CD14-positive monocyte (primary cell): ENCODE measurements around the gene PLS1. TPM values are rescaled to one million over a fixed set of nuclear protein-coding genes. Genes with fewer than 3 reads are reported as not detected.
A peak's percentile ranks its signal among the peaks of the same experiment; 100 is the strongest.

Source experiments
- DNase-seq, 3 donors: peaks; one replicate each; pipeline ENCODE4 v3.0.0-alpha.2; 2011 to 2022
- H2AFZ ChIP-seq: 2 replicates; pipeline ENCODE4 v1.6.0; 2012; ENCODE audit warnings: mild to moderate bottlenecking, low read depth, low read length, inconsistent platforms; ENCODE audit not compliant: insufficient read depth, poor library complexity, severe bottlenecking
- H3K27ac ChIP-seq, 2 donors: 1 replicate in 1 of 2; 2 replicates in 1 of 2; pipeline ENCODE4 v1.5.1; 2012 to 2013; ENCODE audit warnings: low read length in 2 of 2, control low read depth in 1 of 2, inconsistent platforms in 1 of 2, low read depth in 1 of 2, mild to moderate bottlenecking in 1 of 2
- H3K27me3 ChIP-seq, 2 donors: one replicate each; pipeline versions ENCODE4 v1.6.0 to v1.6.1; 2011 to 2013; ENCODE audit warnings: low read length in 2 of 2; ENCODE audit not compliant: control insufficient read depth in 2 of 2, insufficient read depth in 2 of 2
- H3K36me3 ChIP-seq, 2 donors: replicated peaks in 1 of 2; 1 replicate in 1 of 2; 2 replicates in 1 of 2; pipeline versions ENCODE4 v1.5.1 to v1.6.1; 2012 to 2013; ENCODE audit warnings: low read length in 2 of 2, control low read depth in 1 of 2, inconsistent platforms in 1 of 2, mild to moderate bottlenecking in 1 of 2; ENCODE audit not compliant: insufficient read depth in 2 of 2, control insufficient read depth in 1 of 2
- H3K4me1 ChIP-seq, 2 donors: 1 replicate in 1 of 2; 2 replicates in 1 of 2; pipeline versions ENCODE4 v1.5.1 to v1.6.1; 2012 to 2013; ENCODE audit warnings: low read length in 2 of 2, control low read depth in 1 of 2, inconsistent platforms in 1 of 2, mild to moderate bottlenecking in 1 of 2, moderate library complexity in 1 of 2; ENCODE audit not compliant: insufficient read depth in 2 of 2, control insufficient read depth in 1 of 2
- H3K4me2 ChIP-seq: replicated peaks from 2 replicates; pipeline ENCODE3; 2012; ENCODE audit warnings: low read length, moderate library complexity, mild to moderate bottlenecking; ENCODE audit not compliant: poor library complexity, severe bottlenecking; ENCODE audit errors: extremely low read depth
- H3K4me3 ChIP-seq, 3 experiments: fragments of 200-600 bp in 1 of 3; sonication (generic) in 1 of 3; replicated peaks in 1 of 3; 1 replicate in 2 of 3; 2 replicates in 1 of 3; pipeline ENCODE4 v1.5.1; 2011 to 2013; ENCODE audit warnings: low read length in 3 of 3, mild to moderate bottlenecking in 3 of 3, control low read depth in 2 of 3, low read depth in 2 of 3, inconsistent platforms in 1 of 3, moderate library complexity in 1 of 3
- H3K79me2 ChIP-seq: 2 replicates; pipeline ENCODE4 v1.6.0; 2012; ENCODE audit warnings: mild to moderate bottlenecking, control low read depth, inconsistent platforms, low read length, moderate library complexity; ENCODE audit not compliant: insufficient read depth
- H3K9ac ChIP-seq: 2 replicates; pipeline ENCODE4 v1.6.0; 2017; ENCODE audit warnings: low read length, mild to moderate bottlenecking; ENCODE audit not compliant: insufficient read depth, poor library complexity, severe bottlenecking
- H3K9me3 ChIP-seq, 2 donors: replicated peaks in 1 of 2; 1 replicate in 1 of 2; 2 replicates in 1 of 2; pipeline versions ENCODE4 v1.5.1 to v1.6.1; 2012 to 2013; ENCODE audit warnings: low read length in 2 of 2, control low read depth in 1 of 2; ENCODE audit not compliant: control insufficient read depth in 1 of 2, insufficient read depth in 1 of 2
- H4K20me1 ChIP-seq: 2 replicates; pipeline ENCODE4 v1.6.0; 2012; ENCODE audit warnings: mild to moderate bottlenecking, low read length, control low read depth, moderate library complexity; ENCODE audit not compliant: insufficient read depth
- H3K27ac Mint-ChIP-seq, 7 donors: one replicate each; pipeline ENCODE4 v1.8.0; 2020; ENCODE audit warnings: mild to moderate bottlenecking in 7 of 7, mixed read lengths in 7 of 7, moderate library complexity in 6 of 7, inconsistent platforms in 2 of 7
- H3K27me3 Mint-ChIP-seq, 3 donors: one replicate each; pipeline ENCODE4 v1.8.0; 2021 to 2022; ENCODE audit warnings: low read depth in 3 of 3, mild to moderate bottlenecking in 3 of 3, mixed read lengths in 3 of 3, moderate library complexity in 3 of 3, inconsistent platforms in 1 of 3
- H3K36me3 Mint-ChIP-seq, 2 donors: one replicate each; pipeline ENCODE4 v1.8.0; 2020; ENCODE audit warnings: mixed read lengths in 2 of 2, inconsistent platforms in 1 of 2, mild to moderate bottlenecking in 1 of 2
- H3K4me1 Mint-ChIP-seq: one replicate; pipeline ENCODE4 v1.8.0; 2020; ENCODE audit warnings: mild to moderate bottlenecking, mixed read lengths
- H3K4me3 Mint-ChIP-seq, 2 donors: one replicate each; pipeline ENCODE4 v1.8.0; 2020; ENCODE audit warnings: mild to moderate bottlenecking in 2 of 2, mixed read lengths in 2 of 2, moderate library complexity in 1 of 2
- H3K9me3 Mint-ChIP-seq, 7 donors: one replicate each; pipeline ENCODE4 v1.8.0; 2020 to 2022; ENCODE audit warnings: mixed read lengths in 7 of 7, mild to moderate bottlenecking in 6 of 7, moderate library complexity in 6 of 7, inconsistent platforms in 2 of 7
- WGBS: methylation state at CpG from one replicate; pipeline ENCODE4 v1.1.5; 2013; ENCODE audit warnings: missing lambda C conversion rate; ENCODE audit not compliant: insufficient coverage; 5-methylcytosine and 5-hydroxymethylcytosine counted together
- intact Hi-C, 2 donors: fragments of 100-400 bp; cut with micrococcal nuclease; formaldehyde crosslinking; loops; one replicate each; pipeline versions ENCODE4 v1.15.0 to v1.15.1; 2023
- polyA plus RNA-seq, 3 donors: library from polyadenylated mRNA; depleted of rRNA in 1 of 3; unstranded in 2 of 3; stranded (reverse) in 1 of 3; fragments of 300-500 nt in 2 of 3; fragments of >200 nt in 1 of 3; fragmentation: Illumina TruSeq in 2 of 3; gene quantifications; 1 replicate in 2 of 3; 2 replicates in 1 of 3; pipeline ENCODE4 v1.2.3, GENCODE V29; 2012 to 2021
- TF ChIP-seq, protein P1 (sequence below): fragments of 200-600 bp; IDR thresholded peaks from one replicate; pipeline ENCODE4 v1.8.0; 2022; ENCODE audit warnings: antibody characterized with exemption, mild to moderate bottlenecking

The PLS1 gene
- polyA plus RNA-seq, 3 donors, result 0.09 to 0.17 TPM; not detected in 1

DNA sequence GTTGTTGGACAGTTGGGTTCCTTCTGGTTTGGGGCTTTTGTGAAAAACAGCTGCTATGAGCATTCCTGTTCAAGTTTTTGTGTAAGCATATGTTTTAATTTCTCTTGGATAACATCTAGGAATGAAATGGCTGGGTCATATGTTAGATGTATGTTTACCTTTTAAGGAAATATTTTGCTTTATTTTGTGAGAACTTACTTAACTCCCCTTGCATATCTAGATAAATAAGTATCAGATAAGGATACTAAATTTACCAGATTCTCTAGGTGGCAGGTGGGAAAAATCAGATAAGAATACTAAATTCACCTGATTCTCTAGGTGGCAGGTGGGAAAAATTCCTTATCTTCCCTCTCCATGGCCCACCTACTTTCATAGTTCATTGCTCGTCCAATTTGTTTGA is 1.1 kb upstream of the PLS1 start:
- no peaks in the 10 kb centered on the region for H3K36me3 ChIP-seq
- H3K4me2 ChIP-seq, result peak overlapping the region; percentile 99
- intact Hi-C loops, result loop anchor here in 1 of 2 donors (5.0 kb wide), 1 partner anchor 397 kb away; no protein-coding TSS in a partner anchor
- H3K9ac ChIP-seq, result no peak overlapping the region
- Mint-ChIP-seq H3K9me3 (peaks cover 0 to 1% (median 0%) of the 10 kb centered on the region in 7 donors), H3K4me3 (peak overlapping the region in 1 of 2 donors; percentile 100), H3K27ac (no peak overlapping the region), H3K4me1 (peaks cover 17% of the 10 kb centered on the region), H3K27me3 (peaks cover 7 to 8% (median 7%) of the 10 kb centered on the region in 3 donors), H3K36me3 (no peaks in the 10 kb centered on the region)
- no CpG with 5 or more reads among the region's 1 CpG for WGBS
- H3K4me1 ChIP-seq, result peaks cover 14 to 16% of the 10 kb centered on the region in 2 donors
- peak overlapping the region; percentile 99 for H2AFZ ChIP-seq
- no peak overlapping the region for H3K27ac ChIP-seq
- TF ChIP-seq, protein P1, sequence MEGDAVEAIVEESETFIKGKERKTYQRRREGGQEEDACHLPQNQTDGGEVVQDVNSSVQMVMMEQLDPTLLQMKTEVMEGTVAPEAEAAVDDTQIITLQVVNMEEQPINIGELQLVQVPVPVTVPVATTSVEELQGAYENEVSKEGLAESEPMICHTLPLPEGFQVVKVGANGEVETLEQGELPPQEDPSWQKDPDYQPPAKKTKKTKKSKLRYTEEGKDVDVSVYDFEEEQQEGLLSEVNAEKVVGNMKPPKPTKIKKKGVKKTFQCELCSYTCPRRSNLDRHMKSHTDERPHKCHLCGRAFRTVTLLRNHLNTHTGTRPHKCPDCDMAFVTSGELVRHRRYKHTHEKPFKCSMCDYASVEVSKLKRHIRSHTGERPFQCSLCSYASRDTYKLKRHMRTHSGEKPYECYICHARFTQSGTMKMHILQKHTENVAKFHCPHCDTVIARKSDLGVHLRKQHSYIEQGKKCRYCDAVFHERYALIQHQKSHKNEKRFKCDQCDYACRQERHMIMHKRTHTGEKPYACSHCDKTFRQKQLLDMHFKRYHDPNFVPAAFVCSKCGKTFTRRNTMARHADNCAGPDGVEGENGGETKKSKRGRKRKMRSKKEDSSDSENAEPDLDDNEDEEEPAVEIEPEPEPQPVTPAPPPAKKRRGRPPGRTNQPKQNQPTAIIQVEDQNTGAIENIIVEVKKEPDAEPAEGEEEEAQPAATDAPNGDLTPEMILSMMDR, result no peak
- H3K27me3 ChIP-seq, result peaks cover 0 to 4% of the 10 kb centered on the region in 2 donors
- DNase-seq, result no peak
- H3K79me2 ChIP-seq, result no peaks in the 10 kb centered on the region
- no peaks in the 10 kb centered on the region for H3K9me3 ChIP-seq
- no peaks in the 10 kb centered on the region for H4K20me1 ChIP-seq
- H3K4me3 ChIP-seq, result peak overlapping the region in 1 of 3 experiments; percentile 86

- no peaks in the 10 kb centered on the region for H3K36me3 Mint-ChIP-seq
- intact Hi-C loops, result loop anchor here in 1 of 2 donors (5.0 kb wide), 1 partner anchor 397 kb away; no protein-coding TSS in a partner anchor
- peak overlapping the region in 3 of 7 donors; percentile 90 to 97 (median 94) for H3K27ac Mint-ChIP-seq
- Histone ChIP-seq H3K4me2 (peak overlapping the region; percentile 99), H3K4me1 (peaks cover 14 to 16% of the 10 kb centered on the region in 2 donors), H3K9me3 (no peaks in the 10 kb centered on the region), H3K4me3 (peak overlapping the region; percentile 62 to 86 (median 70)), H3K9ac (peak overlapping the region; percentile 55), H2AFZ (peak overlapping the region; percentile 99), H3K27me3 (peaks cover 0 to 4% of the 10 kb centered on the region in 2 donors), H3K27ac (peak overlapping the region in 1 of 2 donors; percentile 71), H3K79me2 (no peaks in the 10 kb centered on the region), H3K36me3 (no peaks in the 10 kb centered on the region), H4K20me1 (no peaks in the 10 kb centered on the region)
- H3K4me1 Mint-ChIP-seq, result peaks cover 17% of the 10 kb centered on the region
- WGBS, result 50% methylated on average over 2 of the region's 7 CpGs
- no peak for DNase-seq
- H3K4me3 Mint-ChIP-seq, result peak overlapping the region; percentile 99 to 100
- TF ChIP-seq, protein P1, result no peak
- H3K9me3 Mint-ChIP-seq, result peaks cover 0 to 2% (median under 1%) of the 10 kb centered on the region in 7 donors
- H3K27me3 Mint-ChIP-seq, result peaks cover 7 to 8% (median 7%) of the 10 kb centered on the region in 3 donors
These were observed 627 bp upstream of the PLS1 start for GRCh38 chr3:142595581-142595950.
